ENCODE measurements around the gene KDR.

Gene KDR

DNA sequence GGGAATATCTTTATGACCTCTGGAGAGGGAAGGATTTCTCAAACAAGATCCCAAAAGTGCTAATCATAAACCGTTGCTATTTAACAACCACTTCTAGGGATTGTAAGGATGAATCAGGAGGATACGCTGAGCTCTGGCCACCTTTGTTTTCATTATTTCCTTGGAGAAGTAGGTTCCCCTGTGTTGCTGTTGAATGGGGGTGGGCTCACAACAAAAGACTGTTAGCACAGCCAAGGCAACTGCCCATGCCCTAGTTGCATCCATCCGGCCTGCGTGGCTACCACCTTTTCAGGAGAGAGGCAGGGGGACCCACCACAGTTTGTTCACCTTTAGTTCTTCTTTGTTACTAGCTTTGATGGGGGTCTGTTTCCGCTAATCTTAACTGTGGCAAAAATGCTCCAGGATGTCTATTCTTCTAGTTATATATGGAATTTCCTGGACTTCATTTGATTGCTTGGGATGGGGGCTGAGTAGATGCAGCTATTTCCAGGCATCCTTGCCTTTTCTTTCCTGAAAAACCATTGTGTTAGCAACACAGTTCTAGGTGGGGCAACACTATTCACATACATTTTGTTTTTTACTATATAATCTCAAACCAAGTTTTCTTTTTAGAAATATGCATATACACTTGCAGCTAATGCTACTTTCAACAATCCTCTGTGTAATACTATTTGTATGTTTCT, 95.4 kb downstream of the KDR start:
- no peak for DNase-seq (ENCODE audit: low spot score)

DNA sequence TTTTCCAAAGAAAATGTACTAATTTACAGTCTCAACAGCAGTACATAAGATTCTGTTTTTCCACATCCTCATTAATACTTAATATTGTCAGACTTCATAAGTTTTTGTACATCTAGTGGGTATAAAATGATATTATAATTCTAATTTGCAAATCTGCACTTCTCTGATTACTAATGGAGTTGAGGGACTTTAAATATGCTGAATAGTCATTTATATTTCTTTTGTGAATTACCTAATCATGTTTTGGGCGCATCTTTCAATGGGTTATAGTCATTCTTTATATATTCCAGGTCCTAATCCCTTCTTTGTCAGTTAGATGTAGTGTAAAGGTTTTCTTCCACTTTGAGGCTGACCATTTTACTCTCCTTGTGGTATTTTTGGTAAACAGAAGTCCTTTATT, 96.1 kb downstream of the KDR start:
- no peak for DNase-seq (ENCODE audit: low spot score)

Measured in hematopoietic multipotent progenitor cell treated with erythropoietin and hydrocortisone succinate and interleukin-3 and kit ligand, for 15 days (in vitro differentiated cells).